GM12878 (cell line): Measurements from ENCODE around the gene NPEPPS. TPM values are rescaled to one million over a fixed set of nuclear protein-coding genes. Genes with fewer than 3 reads are reported as not detected.

Experiments
- ATAC-seq: fragments of 200-7000 bp; cut with Tn5 transposase; 3 replicates; pipeline ENCODE4 v1.9.1; 2020; ENCODE audit warnings: mild to moderate bottlenecking, moderate library complexity
- BruUV-seq: library from RNA; stranded (reverse); fragments of 400-500 nt; replicated peaks from 2 replicates; lab custom pipeline; 2021; lab: Mats Ljungman, UMichigan
- CTCF ChIA-PET: fragments of 300-600 bp; sonication (Branson Sonifier 250); formaldehyde crosslinking; extraction: SDS; loops from one replicate; lab custom pipeline; 2021; ENCODE audit warnings: inconsistent platforms; lab: Yijun Ruan, JAX
- POLR2A ChIA-PET: fragments of 350-600 bp; formaldehyde crosslinking; extraction: SDS; loops from one replicate; lab custom pipeline; 2021; ENCODE audit warnings: inconsistent platforms; lab: Charles Lee
- RAD21 ChIA-PET: fragments of 300-600 bp; sonication (Branson Sonifier 250); formaldehyde crosslinking; loops from one replicate; lab custom pipeline; 2023; ENCODE audit warnings: antibody characterized with exemption; ENCODE audit not compliant: unreplicated experiment; lab: Charles Lee
- SMC1A ChIA-PET: fragments of 300-600 bp; sonication (Branson Sonifier 250); formaldehyde crosslinking; loops from one replicate; lab custom pipeline; 2023; ENCODE audit not compliant: unreplicated experiment, uncharacterized antibody; lab: Charles Lee
- DNase-seq: peaks from one replicate; pipeline ENCODE4 v3.0.0-alpha.2; 2011; ENCODE audit warnings: low read depth, low spot score
- FAIRE-seq: peaks from 3 replicates; lab custom pipeline; 2011; peaks lifted over from hg19 to GRCh38; lab: Jason Lieb, UNC
- H2AFZ ChIP-seq: 2 replicates; pipeline ENCODE4 v1.6.0; 2011; ENCODE audit warnings: low read depth, low read length, control low read depth; ENCODE audit not compliant: control insufficient read depth
- H3K27ac ChIP-seq: 2 replicates; pipeline ENCODE4 v1.5.1; 2011; ENCODE audit warnings: control low read depth; ENCODE audit not compliant: control insufficient read depth, insufficient read depth
- H3K27me3 ChIP-seq, 2 experiments: replicated peaks in 1 of 2; 2 replicates each; pipeline versions ENCODE4 v1.6.0 to v1.6.1; 2011; ENCODE audit warnings: low read length in 1 of 2; ENCODE audit not compliant: control insufficient read depth in 2 of 2, insufficient read depth in 2 of 2
- H3K36me3 ChIP-seq, 2 experiments: 2 replicates each; pipeline ENCODE4 v1.5.1; 2011; ENCODE audit warnings: low read length in 1 of 2; ENCODE audit not compliant: control insufficient read depth in 2 of 2, insufficient read depth in 2 of 2
- H3K4me1 ChIP-seq: 2 replicates; pipeline ENCODE4 v1.6.1; 2011; ENCODE audit warnings: mild to moderate bottlenecking, low read length, moderate library complexity, mixed read lengths; ENCODE audit not compliant: control insufficient read depth, insufficient read depth
- H3K4me2 ChIP-seq: 2 replicates; pipeline ENCODE4 v1.6.0; 2011; ENCODE audit warnings: control low read depth; ENCODE audit not compliant: control insufficient read depth, insufficient read depth
- H3K4me3 ChIP-seq: fragments of 200-600 bp; sonication (generic); 2 replicates; pipeline ENCODE4 v1.5.1; 2016
- H3K79me2 ChIP-seq: 2 replicates; pipeline ENCODE4 v1.6.0; 2011; ENCODE audit warnings: low read length; ENCODE audit not compliant: control insufficient read depth, insufficient read depth
- H3K9ac ChIP-seq: 2 replicates; pipeline ENCODE4 v1.8.0; 2011; ENCODE audit warnings: low read length, control low read depth, mixed read lengths; ENCODE audit not compliant: control insufficient read depth, insufficient read depth
- H3K9me3 ChIP-seq: replicated peaks from 3 replicates; pipeline ENCODE4 v1.5.1; 2011; ENCODE audit warnings: mild to moderate bottlenecking, low read length; ENCODE audit not compliant: control insufficient read depth, insufficient read depth
- H4K20me1 ChIP-seq: 2 replicates; pipeline ENCODE4 v1.6.0; 2011; ENCODE audit not compliant: control insufficient read depth, insufficient read depth
- ASH2L ChIP-seq: fragments of 300-600, 200-600 bp; sonication (generic); IDR thresholded peaks from 2 replicates; pipeline ENCODE4 v1.6.1; 2017; ENCODE audit warnings: low read depth, mild to moderate bottlenecking, borderline replicate concordance
- BACH1 ChIP-seq: fragments of 450-650 bp; IDR thresholded peaks from 2 replicates; pipeline ENCODE4 v1.6.1; 2017; ENCODE audit warnings: mild to moderate bottlenecking, borderline replicate concordance
- EED ChIP-seq: sonication (generic); IDR thresholded peaks from 2 replicates; pipeline ENCODE4 v1.6.1; 2016; ENCODE audit warnings: antibody characterized with exemption, low read depth
- HCFC1 ChIP-seq: fragments of 150-350 bp; IDR thresholded peaks from 2 replicates; pipeline ENCODE4 v1.6.1; 2014; ENCODE audit warnings: low read length
- HDGF ChIP-seq: fragments of 450-650 bp; IDR thresholded peaks from 2 replicates; pipeline ENCODE4 v1.6.1; 2016; ENCODE audit warnings: antibody characterized with exemption
- RAD21 ChIP-seq: IDR thresholded peaks from 2 replicates; pipeline ENCODE4 v1.6.1; 2011; ENCODE audit warnings: mild to moderate bottlenecking, low read depth, low read length, moderate library complexity; ENCODE audit not compliant: insufficient read depth
- RFX5 ChIP-seq: IDR thresholded peaks from 2 replicates; pipeline ENCODE4 v1.6.1; 2011; ENCODE audit warnings: low read depth, low read length, improper control_type of control experiment
- SP1 ChIP-seq: IDR thresholded peaks from one replicate; pipeline ENCODE4 v1.6.1; 2011; ENCODE audit warnings: low read depth, low read length
- SUZ12 ChIP-seq: fragments of 200-600 bp; sonication (generic); IDR thresholded peaks from one replicate; pipeline ENCODE4 v1.6.1; 2018; ENCODE audit warnings: antibody characterized with exemption, mild to moderate bottlenecking; ENCODE audit not compliant: unreplicated experiment
- WRNIP1 ChIP-seq: IDR thresholded peaks from 2 replicates; pipeline ENCODE4 v1.6.1; 2011; ENCODE audit warnings: low read depth, low read length, improper control_type of control experiment, borderline replicate concordance
- ZNF622 ChIP-seq: fragments of 450-650 bp; IDR thresholded peaks from 2 replicates; pipeline ENCODE4 v1.6.1; 2017; ENCODE audit warnings: mild to moderate bottlenecking, inconsistent platforms
- WGBS: methylation state at CpG from one replicate; pipeline ENCODE4 v1.1.6; 2016; ENCODE audit warnings: low lambda C conversion rate; ENCODE audit not compliant: insufficient replicate concordance, insufficient coverage; ENCODE audit errors: missing lambda C conversion rate; 5-methylcytosine and 5-hydroxymethylcytosine counted together
- in situ Hi-C: fragments of 300-500 bp; cut with MboI; formaldehyde crosslinking; loops from 9 replicates; pipeline ENCODE4 v1.14.3; 2018; ENCODE audit warnings: mixed read lengths
- intact Hi-C: fragments of 100-400 bp; cut with micrococcal nuclease; formaldehyde crosslinking; loops from one replicate; pipeline ENCODE4 v1.14.2; 2022; ENCODE audit not compliant: unreplicated experiment
- polyA plus RNA-seq, 11 experiments: library from polyadenylated mRNA; depleted of rRNA in 4 of 11; unstranded in 6 of 11; stranded (reverse) in 5 of 11; fragments of >200 nt; fragmentation: Nextera tagmentation in 4 of 11; fragmentation: Illumina TruSeq in 1 of 11; extraction: Ambion mirVana in 4 of 11; extraction: Trizol in 1 of 11; gene quantifications; 1 replicate in 1 of 11; 2 replicates in 10 of 11; pipeline versions ENCODE4 v1.2.1 to v1.2.3, GENCODE V29; 2011 to 2016; ENCODE audit warnings: inconsistent platforms in 2 of 11, missing spikeins in 2 of 11, low read depth in 1 of 11
- total RNA-seq, 4 experiments: library from RNA; depleted of rRNA in 3 of 4; stranded (reverse); fragments of >200 nt in 3 of 4; fragmentation: Illumina TruSeq in 1 of 4; extraction: Trizol in 1 of 4; gene quantifications; 2 replicates each; pipeline versions ENCODE4 v1.2.1 to v1.2.3, GENCODE V29; 2013 to 2021
- TF ChIP-seq, protein P1 (sequence below): fragments of 450-650 bp; formaldehyde crosslinking; IDR thresholded peaks from 2 replicates; pipeline ENCODE4 v1.4.0; 2020; ENCODE audit warnings: mild to moderate bottlenecking, moderate library complexity
- TF ChIP-seq, protein P2 (sequence below): IDR thresholded peaks from 2 replicates; pipeline ENCODE4 v1.6.1; 2011; ENCODE audit warnings: borderline replicate concordance, low read depth, mild to moderate bottlenecking, moderate library complexity, low read length; ENCODE audit not compliant: insufficient read depth, poor library complexity, severe bottlenecking
- TF ChIP-seq, protein P3 (sequence below): IDR thresholded peaks from 2 replicates; pipeline ENCODE4 v1.6.1; 2012; ENCODE audit warnings: low read depth, low read length, improper control_type of control experiment
- TF ChIP-seq, protein P4 (sequence below): IDR thresholded peaks from 2 replicates; pipeline ENCODE4 v1.6.1; 2011; ENCODE audit warnings: borderline replicate concordance, low read depth, mild to moderate bottlenecking, moderate library complexity, mixed read lengths, low read length; ENCODE audit not compliant: insufficient read depth; ENCODE audit errors: extremely low read length

NPEPPS gene
- total and polyA plus RNA-seq, 10 of the 15 experiments (the other 5 are each of a cell fraction or from before 2014, with no cell fraction given): 25.8 to 214 (median 64.6) TPM

DNA sequence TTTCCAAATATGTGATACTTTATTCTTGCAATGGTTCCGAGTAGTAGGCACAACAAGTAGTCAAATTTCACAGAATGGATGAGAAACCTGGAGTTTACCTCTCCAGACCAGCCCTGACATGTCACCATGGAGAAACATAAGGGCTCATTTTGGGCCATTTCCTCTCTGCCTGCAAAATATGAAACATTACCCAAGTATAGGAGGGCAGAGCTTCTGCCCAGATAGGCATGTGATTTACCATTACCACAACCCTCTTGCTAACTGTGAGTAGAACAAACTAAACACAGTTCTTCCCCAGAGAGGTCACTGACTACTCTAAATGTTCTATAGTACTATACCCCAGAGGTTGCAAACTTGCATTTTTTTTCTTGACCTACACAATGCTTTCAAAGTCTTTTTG lies 103.1 kb downstream of the NPEPPS start:
- DNase-seq: no peak
- intact Hi-C loops: no loop called here
- H3K4me2 ChIP-seq: no peak overlapping the region
- H3K9me3 ChIP-seq: no peaks in the 10 kb centered on the region
- no peak for FAIRE-seq
- CTCF ChIA-PET: interaction anchor here (0.6 to 1.1 kb wide), 2 partner anchors 9 to 17 kb away, joined by 3 to 4 read pairs; no protein-coding TSS in a partner anchor
- no TSS peak for BruUV-seq
- no peak for ATAC-seq
- no peak overlapping the region for H3K9ac ChIP-seq
- TF ChIP-seq HDGF (no peak), WRNIP1 (no peak), SP1 (no peak), EED (no peak), RFX5 (no peak), HCFC1 (no peak), BACH1 (no peak), ASH2L (no peak), SUZ12 (no peak), ZNF622 (no peak), RAD21 (no peak)
- TF ChIP-seq, protein P1, sequence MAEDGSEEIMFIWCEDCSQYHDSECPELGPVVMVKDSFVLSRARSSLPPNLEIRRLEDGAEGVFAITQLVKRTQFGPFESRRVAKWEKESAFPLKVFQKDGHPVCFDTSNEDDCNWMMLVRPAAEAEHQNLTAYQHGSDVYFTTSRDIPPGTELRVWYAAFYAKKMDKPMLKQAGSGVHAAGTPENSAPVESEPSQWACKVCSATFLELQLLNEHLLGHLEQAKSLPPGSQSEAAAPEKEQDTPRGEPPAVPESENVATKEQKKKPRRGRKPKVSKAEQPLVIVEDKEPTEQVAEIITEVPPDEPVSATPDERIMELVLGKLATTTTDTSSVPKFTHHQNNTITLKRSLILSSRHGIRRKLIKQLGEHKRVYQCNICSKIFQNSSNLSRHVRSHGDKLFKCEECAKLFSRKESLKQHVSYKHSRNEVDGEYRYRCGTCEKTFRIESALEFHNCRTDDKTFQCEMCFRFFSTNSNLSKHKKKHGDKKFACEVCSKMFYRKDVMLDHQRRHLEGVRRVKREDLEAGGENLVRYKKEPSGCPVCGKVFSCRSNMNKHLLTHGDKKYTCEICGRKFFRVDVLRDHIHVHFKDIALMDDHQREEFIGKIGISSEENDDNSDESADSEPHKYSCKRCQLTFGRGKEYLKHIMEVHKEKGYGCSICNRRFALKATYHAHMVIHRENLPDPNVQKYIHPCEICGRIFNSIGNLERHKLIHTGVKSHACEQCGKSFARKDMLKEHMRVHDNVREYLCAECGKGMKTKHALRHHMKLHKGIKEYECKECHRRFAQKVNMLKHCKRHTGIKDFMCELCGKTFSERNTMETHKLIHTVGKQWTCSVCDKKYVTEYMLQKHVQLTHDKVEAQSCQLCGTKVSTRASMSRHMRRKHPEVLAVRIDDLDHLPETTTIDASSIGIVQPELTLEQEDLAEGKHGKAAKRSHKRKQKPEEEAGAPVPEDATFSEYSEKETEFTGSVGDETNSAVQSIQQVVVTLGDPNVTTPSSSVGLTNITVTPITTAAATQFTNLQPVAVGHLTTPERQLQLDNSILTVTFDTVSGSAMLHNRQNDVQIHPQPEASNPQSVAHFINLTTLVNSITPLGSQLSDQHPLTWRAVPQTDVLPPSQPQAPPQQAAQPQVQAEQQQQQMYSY: no peak
- TF ChIP-seq, protein P2, sequence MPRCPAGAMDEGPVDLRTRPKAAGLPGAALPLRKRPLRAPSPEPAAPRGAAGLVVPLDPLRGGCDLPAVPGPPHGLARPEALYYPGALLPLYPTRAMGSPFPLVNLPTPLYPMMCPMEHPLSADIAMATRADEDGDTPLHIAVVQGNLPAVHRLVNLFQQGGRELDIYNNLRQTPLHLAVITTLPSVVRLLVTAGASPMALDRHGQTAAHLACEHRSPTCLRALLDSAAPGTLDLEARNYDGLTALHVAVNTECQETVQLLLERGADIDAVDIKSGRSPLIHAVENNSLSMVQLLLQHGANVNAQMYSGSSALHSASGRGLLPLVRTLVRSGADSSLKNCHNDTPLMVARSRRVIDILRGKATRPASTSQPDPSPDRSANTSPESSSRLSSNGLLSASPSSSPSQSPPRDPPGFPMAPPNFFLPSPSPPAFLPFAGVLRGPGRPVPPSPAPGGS: no peak
- TF ChIP-seq, protein P3, sequence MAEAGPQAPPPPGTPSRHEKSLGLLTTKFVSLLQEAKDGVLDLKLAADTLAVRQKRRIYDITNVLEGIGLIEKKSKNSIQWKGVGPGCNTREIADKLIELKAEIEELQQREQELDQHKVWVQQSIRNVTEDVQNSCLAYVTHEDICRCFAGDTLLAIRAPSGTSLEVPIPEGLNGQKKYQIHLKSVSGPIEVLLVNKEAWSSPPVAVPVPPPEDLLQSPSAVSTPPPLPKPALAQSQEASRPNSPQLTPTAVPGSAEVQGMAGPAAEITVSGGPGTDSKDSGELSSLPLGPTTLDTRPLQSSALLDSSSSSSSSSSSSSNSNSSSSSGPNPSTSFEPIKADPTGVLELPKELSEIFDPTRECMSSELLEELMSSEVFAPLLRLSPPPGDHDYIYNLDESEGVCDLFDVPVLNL: no peak
- TF ChIP-seq, protein P4, sequence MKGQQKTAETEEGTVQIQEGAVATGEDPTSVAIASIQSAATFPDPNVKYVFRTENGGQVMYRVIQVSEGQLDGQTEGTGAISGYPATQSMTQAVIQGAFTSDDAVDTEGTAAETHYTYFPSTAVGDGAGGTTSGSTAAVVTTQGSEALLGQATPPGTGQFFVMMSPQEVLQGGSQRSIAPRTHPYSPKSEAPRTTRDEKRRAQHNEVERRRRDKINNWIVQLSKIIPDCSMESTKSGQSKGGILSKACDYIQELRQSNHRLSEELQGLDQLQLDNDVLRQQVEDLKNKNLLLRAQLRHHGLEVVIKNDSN: no peak
- WGBS: 92% methylated on average over 1 of the region's 1 CpG
- RAD21 ChIA-PET: interaction anchor here (1.9 kb wide), 1 partner anchor 15 kb away, joined by 5 read pairs; the partner anchor contains the start of gene KPNB1
- POLR2A ChIA-PET: no interaction called here
- in situ Hi-C loops: no loop called here
- no peaks in the 10 kb centered on the region for H3K4me1 ChIP-seq
- H3K79me2 ChIP-seq: no peaks in the 10 kb centered on the region
- no peaks in the 10 kb centered on the region for H4K20me1 ChIP-seq
- H3K27me3 ChIP-seq: no peaks in the 10 kb centered on the region
- no peak overlapping the region for H2AFZ ChIP-seq
- SMC1A ChIA-PET: interaction anchor here (0.6 to 1.2 kb wide), 2 partner anchors 16 to 159 kb away, joined by 3 read pairs; no protein-coding TSS in a partner anchor
- peaks cover 0 to 4% of the 10 kb centered on the region in 2 experiments; a peak in 1 of 4 replicates for H3K36me3 ChIP-seq
- H3K4me3 ChIP-seq: no peak overlapping the region
- H3K27ac ChIP-seq: no peak overlapping the region
